Neural crest cell (in vitro differentiated cells): ENCODE data around the gene ASIC4. TPM values are rescaled to one million over a fixed set of nuclear protein-coding genes. Genes with fewer than 3 reads are reported as not detected.
A peak's percentile ranks its signal among the peaks of the same experiment; 100 is the strongest.

Source experiments
- DNase-seq: peaks from one replicate; pipeline ENCODE4 v3.0.0; 2021; ENCODE audit warnings: low read depth, mixed read lengths, low spot score
- H3K27ac Mint-ChIP-seq: one replicate; pipeline ENCODE4 v1.8.0; 2021; ENCODE audit warnings: mild to moderate bottlenecking, mixed read lengths; ENCODE audit not compliant: unreplicated experiment
- H3K27me3 Mint-ChIP-seq: 2 replicates; pipeline ENCODE4 v1.8.0; 2021; ENCODE audit warnings: low read depth, mild to moderate bottlenecking, mixed read lengths
- H3K36me3 Mint-ChIP-seq: 2 replicates; pipeline ENCODE4 v1.8.0; 2021; ENCODE audit warnings: low read depth, mild to moderate bottlenecking, mixed read lengths
- H3K4me1 Mint-ChIP-seq: 2 replicates; pipeline ENCODE4 v1.8.0; 2021; ENCODE audit warnings: mixed read lengths
- H3K4me3 Mint-ChIP-seq: one replicate; pipeline ENCODE4 v1.8.0; 2021; ENCODE audit warnings: mild to moderate bottlenecking, mixed read lengths
- H3K9me3 Mint-ChIP-seq: 2 replicates; pipeline ENCODE4 v1.8.0; 2021; ENCODE audit warnings: mixed read lengths
- CTCF ChIP-seq: fragments of 200-600 bp; sonication (generic); conservative IDR thresholded peaks from 2 replicates; pipeline ENCODE4 v1.5.0; 2021; ENCODE audit warnings: antibody characterized with exemption, mild to moderate bottlenecking
- total RNA-seq: library from RNA; stranded (reverse); gene quantifications from 2 replicates; pipeline ENCODE4 v1.2.1, GENCODE V29; 2021

ASIC4 gene
- total RNA-seq, 1 donor from 2014 or later: 1.0 TPM

GRCh38 chr2:219492575-219492974, 21.7 kb upstream of the ASIC4 start:
- peaks cover 72% of the 10 kb centered on the region for H3K27me3 Mint-ChIP-seq
- H3K36me3 Mint-ChIP-seq: no peaks in the 10 kb centered on the region
- H3K27ac Mint-ChIP-seq: no peak overlapping the region
- no peak for DNase-seq
- no peak for TF ChIP-seq CTCF
- H3K9me3 Mint-ChIP-seq: no peaks in the 10 kb centered on the region
- no peaks in the 10 kb centered on the region for H3K4me1 Mint-ChIP-seq
- no peak overlapping the region for H3K4me3 Mint-ChIP-seq

DNA sequence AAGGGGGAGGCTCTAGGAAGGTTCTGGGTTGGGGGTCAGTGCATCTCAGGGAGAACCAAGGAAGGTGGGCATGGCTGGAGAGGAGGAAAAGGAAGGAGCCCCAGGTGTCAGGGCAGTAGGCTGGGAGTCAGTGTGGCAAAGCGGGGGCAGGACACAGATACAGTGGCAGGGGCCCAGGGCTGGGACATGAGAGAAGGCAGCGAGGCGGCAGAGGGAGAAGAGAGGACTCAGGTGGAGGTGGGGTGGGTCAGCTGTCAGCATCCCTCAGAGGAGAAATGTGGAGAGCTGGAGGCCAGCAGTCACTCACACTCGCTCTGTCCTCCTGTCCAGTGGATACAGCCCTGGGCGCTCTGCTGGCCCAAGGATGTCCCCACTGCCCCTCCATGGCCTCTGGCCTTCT, 21.2 kb upstream of the ASIC4 start:
- no peak overlapping the region for H3K27ac Mint-ChIP-seq
- H3K9me3 Mint-ChIP-seq: no peaks in the 10 kb centered on the region
- no peak for TF ChIP-seq CTCF
- no peaks in the 10 kb centered on the region for H3K36me3 Mint-ChIP-seq
- H3K4me1 Mint-ChIP-seq: peaks cover under 1% of the 10 kb centered on the region
- no peak overlapping the region for H3K4me3 Mint-ChIP-seq
- DNase-seq: no peak
- peaks cover 72% of the 10 kb centered on the region for H3K27me3 Mint-ChIP-seq

DNA sequence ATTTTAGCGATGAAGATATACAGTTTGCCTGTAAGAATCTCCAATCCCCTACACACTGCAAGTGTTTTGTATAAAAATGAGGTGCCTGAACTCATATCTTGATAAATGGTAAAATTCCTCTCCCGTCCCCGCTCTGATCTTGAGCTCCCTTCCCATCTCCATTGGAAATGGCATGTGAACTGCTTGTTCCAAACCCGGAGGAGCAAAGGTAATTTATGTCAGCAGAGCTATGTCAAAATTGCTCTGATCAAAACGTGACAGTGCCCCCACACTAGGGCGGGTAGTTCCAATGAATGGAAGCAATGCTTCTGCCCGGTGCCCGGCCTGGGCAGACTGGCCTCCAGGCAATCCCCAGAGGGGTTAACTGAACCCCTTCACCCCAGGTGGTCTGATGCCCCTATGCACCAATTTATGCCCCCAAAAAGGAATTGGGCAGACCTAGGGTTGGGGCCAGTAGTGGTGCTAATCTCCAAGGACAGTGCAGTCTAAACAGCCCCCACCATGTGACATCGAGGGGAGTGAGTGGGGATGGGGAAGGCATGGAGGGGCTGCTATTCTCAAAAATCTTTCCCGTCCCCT, 19.2 kb upstream of the ASIC4 start:
- no peak for DNase-seq
- Mint-ChIP-seq H3K9me3 (no peaks in the 10 kb centered on the region), H3K27me3 (peaks cover 74% of the 10 kb centered on the region), H3K27ac (no peak overlapping the region), H3K36me3 (no peaks in the 10 kb centered on the region), H3K4me3 (peak overlapping the region; percentile 66), H3K4me1 (peaks cover 21% of the 10 kb centered on the region)
- TF ChIP-seq CTCF: no peak

- TF ChIP-seq CTCF: peak; percentile 70
- H3K4me3 Mint-ChIP-seq: peak overlapping the region; percentile 66
- H3K27me3 Mint-ChIP-seq: peaks cover 72% of the 10 kb centered on the region
- no peak overlapping the region for H3K27ac Mint-ChIP-seq
- no peaks in the 10 kb centered on the region for H3K9me3 Mint-ChIP-seq
- H3K4me1 Mint-ChIP-seq: peaks cover 25% of the 10 kb centered on the region
- peak; percentile 78 for DNase-seq
- no peaks in the 10 kb centered on the region for H3K36me3 Mint-ChIP-seq
These were observed 18.7 kb upstream of the ASIC4 start for GRCh38 chr2:219495531-219496122.

GRCh38 chr2:219496247-219496824, 17.9 kb upstream of the ASIC4 start:
- Mint-ChIP-seq H3K9me3 (no peaks in the 10 kb centered on the region), H3K27ac (no peak overlapping the region), H3K27me3 (peaks cover 68% of the 10 kb centered on the region), H3K4me1 (peaks cover 25% of the 10 kb centered on the region), H3K36me3 (no peaks in the 10 kb centered on the region), H3K4me3 (peak overlapping the region; percentile 66)
- no peak for DNase-seq
- no peak for TF ChIP-seq CTCF
